Skeletal muscle cell (primary cell): ENCODE results near the gene HDAC3.

Experiments used
- DNase-seq: peaks from one replicate; pipeline ENCODE4 v3.0.0-alpha.2; 2010; ENCODE audit warnings: low read depth
- H3K4me3 ChIP-seq: 2 replicates; pipeline ENCODE4 v1.5.1; 2011; ENCODE audit warnings: low read depth, mild to moderate bottlenecking, control low read depth, low read length, moderate library complexity

The HDAC3 gene

GRCh38 chr5:141637767-141638419 is 1.2 kb upstream of the HDAC3 start:
- no peak for DNase-seq

GRCh38 chr5:141637123-141637766 is 596 bp upstream of the HDAC3 start:
- DNase-seq = no peak
- H3K4me3 ChIP-seq = peak overlapping the region; percentile 95

More at GRCh38 chr5:141637767-141638419, 1.2 kb upstream of the HDAC3 start:
- H3K4me3 ChIP-seq = peak overlapping the region; percentile 95

GRCh38 chr5:141636106-141636412 is 590 bp downstream of the HDAC3 start:
- peak overlapping the region; percentile 95 for H3K4me3 ChIP-seq
- DNase-seq = no peak

- H3K4me3 ChIP-seq = peak overlapping the region; percentile 95
- no peak for DNase-seq
Measured at GRCh38 chr5:141635646-141636045, 1.0 kb downstream of the HDAC3 start.

- H3K4me3 ChIP-seq = no peak overlapping the region
- no peak for DNase-seq
Measured at GRCh38 chr5:141634720-141635119, 1.9 kb downstream of the HDAC3 start.

GRCh38 chr5:141633871-141634561 is 2.6 kb downstream of the HDAC3 start:
- H3K4me3 ChIP-seq = no peak overlapping the region
- DNase-seq = no peak

GRCh38 chr5:141632650-141633049 is 4.0 kb downstream of the HDAC3 start:
- no peak for DNase-seq
- no peak overlapping the region for H3K4me3 ChIP-seq

GRCh38 chr5:141630570-141631140 is 6.0 kb downstream of the HDAC3 start:
- DNase-seq = no peak
- H3K4me3 ChIP-seq = no peak overlapping the region

- no peak overlapping the region for H3K4me3 ChIP-seq
- no peak for DNase-seq
Measured at GRCh38 chr5:141628175-141628788, 8.4 kb downstream of the HDAC3 start.

GRCh38 chr5:141623611-141624010 is 13.0 kb downstream of the HDAC3 start:
- H3K4me3 ChIP-seq = no peak overlapping the region
- DNase-seq = no peak

- no peak overlapping the region for H3K4me3 ChIP-seq
- DNase-seq = no peak
Measured at GRCh38 chr5:141623186-141623585, 13.5 kb downstream of the HDAC3 start.

- peak within 1 kb of the TSS; percentile 84 for H3K4me3 ChIP-seq
- DNase-seq = peak; percentile 84
Measured at GRCh38 chr5:141618804-141619554, 17.7 kb downstream of the HDAC3 start, which contains the start of gene DIAPH1. DIAPH1 (minus strand) TSS chr5:141619000; CDS start chr5:141618914, 86 bp downstream.

- peak overlapping the region; percentile 84 for H3K4me3 ChIP-seq
- no peak for DNase-seq
Measured at GRCh38 chr5:141618030-141618803, 18.4 kb downstream of the HDAC3 start.

GRCh38 chr5:141617682-141618029 is 19.0 kb downstream of the HDAC3 start:
- no peak for DNase-seq
- H3K4me3 ChIP-seq = peak overlapping the region; percentile 84

GRCh38 chr5:141617128-141617527 is 19.5 kb downstream of the HDAC3 start:
- H3K4me3 ChIP-seq = no peak overlapping the region
- DNase-seq = no peak

GRCh38 chr5:141615991-141616720 is 20.5 kb downstream of the HDAC3 start:
- no peak for DNase-seq
- no peak overlapping the region for H3K4me3 ChIP-seq

- DNase-seq = no peak
- no peak overlapping the region for H3K4me3 ChIP-seq
Measured at GRCh38 chr5:141613344-141613743, 23.3 kb downstream of the HDAC3 start.

GRCh38 chr5:141611289-141611688 is 25.4 kb downstream of the HDAC3 start:
- no peak for DNase-seq
- no peak overlapping the region for H3K4me3 ChIP-seq
